HG03108 (cell line): ENCODE data around the gene PTCRA.
"Not testable (repeated sequence)": the region's sequence is repeated elsewhere in the genome, so short reads cannot be mapped to it uniquely, and the experiment has no call there.

Experiments
- ATAC-seq: cut with Tn5 transposase; IDR thresholded peaks from one replicate; pipeline ENCODE4 v1.9.1; 2021; ENCODE audit warnings: moderate library complexity; ENCODE audit not compliant: unreplicated experiment

Gene PTCRA

DNA sequence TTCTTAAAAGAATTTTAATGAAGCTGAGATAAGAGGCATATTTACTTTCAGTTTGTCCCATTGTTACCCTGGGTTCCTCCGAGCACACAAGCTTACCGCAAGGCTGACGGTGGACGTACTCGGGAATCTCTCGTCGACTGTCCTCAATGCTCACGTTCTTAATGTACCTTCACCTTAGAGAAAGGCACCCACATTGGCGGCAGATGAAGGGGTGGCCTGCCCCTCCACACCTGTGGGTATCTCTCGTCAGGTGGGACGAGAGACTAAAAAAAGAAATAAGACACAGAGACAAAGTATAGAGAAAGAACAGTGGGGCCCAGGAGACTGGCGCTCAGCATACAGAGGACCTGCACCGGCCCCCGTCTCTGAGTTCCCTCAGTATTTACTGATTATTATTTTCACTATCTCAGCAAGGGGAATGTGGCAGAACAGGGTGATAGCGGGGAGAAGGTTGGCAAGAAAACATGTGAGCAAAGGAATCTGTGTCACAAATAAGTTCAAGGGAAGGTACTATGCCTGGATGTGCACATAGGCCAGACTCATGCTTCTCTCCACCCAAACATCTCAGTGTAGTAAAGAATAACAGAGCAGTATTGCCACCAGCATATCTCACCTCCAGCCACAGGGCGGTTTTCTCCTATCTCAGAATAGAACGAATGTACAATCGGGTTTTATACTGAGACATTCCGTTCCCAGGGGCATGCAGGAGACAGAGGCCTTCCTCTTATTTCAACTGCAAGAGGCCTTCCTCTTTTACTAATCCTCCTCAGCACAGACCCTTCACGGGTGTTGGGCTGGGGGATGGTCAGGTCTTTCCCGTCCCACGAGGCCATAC lies 13.2 kb upstream of the PTCRA start:
- ATAC-seq, result not testable (repeated sequence)

DNA sequence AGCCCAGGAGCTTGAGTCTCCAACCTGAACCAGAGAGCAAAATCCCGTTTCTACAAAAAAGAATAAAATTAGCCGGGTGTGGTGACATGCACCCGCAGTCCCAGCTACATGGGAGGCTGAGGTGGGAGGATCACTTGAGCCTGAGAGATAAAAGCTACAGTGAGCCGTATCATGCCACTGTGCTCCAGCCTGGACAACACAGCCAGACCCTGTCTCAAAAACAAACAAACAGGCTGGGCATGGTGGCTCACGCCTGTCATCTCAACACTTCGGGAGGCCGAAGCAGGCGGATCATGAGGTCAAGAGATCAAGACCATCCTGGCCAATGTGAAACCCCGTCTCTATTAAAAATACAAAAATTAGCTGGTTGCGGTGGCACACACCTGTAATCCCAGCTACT lies 11.4 kb upstream of the PTCRA start:
- ATAC-seq, result no peak

DNA sequence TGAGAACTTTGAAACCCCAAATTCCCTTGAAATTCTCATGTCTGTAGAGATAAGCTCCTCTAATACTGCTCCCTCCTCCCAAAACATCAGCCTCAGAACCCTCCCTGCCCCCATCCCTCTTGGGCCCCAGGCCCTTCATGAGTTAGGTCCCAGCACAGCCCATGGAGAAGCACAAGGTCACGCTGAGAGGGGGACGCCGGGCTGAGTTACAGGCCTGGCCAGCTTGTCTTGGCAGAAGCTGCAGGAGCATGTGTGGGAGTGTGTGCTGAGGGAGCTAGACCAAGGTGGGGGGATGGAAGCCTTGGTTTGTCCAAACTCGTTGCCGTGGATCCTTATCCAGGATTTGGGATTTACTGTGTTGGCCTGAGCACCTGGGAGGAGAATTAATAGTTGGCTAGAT lies 8.5 kb upstream of the PTCRA start:
- ATAC-seq, result no peak

DNA sequence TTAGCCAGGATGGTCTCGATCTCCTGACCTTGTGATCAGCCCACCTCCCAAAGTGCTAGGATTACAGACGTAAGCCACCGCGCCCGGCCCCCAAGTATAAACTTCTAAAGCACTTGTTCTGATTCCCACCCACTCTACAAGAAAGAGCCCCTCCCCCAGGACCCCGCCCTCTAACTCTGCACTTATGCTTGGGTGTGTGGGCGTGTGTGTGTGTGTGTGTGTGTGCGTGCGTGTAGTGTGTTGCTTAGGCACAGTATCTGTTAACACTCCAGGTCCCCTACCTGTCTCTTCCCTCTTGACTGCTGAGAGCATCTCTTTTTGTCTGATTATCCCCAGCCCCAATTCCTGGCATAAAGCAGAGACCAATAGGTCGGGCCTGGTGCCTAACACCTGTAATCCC lies 6.0 kb upstream of the PTCRA start:
- ATAC-seq, result no peak

DNA sequence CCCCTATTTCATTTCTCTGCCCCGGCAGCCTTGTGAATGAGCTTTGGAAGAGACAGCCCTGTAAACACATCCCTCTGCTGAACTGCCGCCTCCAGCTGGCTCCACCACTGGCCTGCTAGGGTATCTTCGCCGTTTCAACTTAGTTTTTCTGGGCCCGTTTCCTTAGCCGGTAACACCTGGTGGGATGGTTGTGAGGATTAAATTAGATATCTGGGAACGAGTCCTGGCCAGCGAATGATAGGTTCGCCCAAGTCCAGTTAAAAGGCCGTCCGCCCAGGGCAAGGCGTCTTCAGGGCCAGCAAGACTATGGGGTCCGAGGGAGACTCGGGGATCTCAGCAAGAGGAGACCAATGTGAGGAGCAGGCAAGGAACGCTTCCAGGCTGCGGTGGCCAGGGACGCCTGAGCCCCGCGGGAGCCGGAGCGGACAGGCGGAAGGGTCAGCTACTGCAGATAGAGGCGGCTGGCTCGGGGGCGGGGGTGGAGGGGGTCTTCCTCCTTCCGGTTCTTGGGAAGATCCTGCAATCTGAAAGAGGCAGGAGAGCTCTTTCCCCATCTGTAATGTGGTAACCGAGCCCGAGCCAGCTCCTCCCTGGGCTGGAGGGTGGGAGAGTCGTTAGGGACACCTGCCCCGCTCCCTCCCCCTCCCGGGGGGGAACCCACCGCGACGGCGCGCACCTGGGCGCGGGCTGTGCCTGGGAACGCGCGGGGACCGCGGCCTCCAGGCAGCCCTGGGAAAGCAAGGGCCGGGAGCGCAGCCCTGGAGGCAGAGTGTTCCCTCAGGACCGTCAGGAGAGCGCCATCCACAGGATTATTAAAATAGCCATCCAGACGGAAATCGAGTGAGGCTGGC lies 4.5 kb upstream of the PTCRA start:
- ATAC-seq, result no peak

DNA sequence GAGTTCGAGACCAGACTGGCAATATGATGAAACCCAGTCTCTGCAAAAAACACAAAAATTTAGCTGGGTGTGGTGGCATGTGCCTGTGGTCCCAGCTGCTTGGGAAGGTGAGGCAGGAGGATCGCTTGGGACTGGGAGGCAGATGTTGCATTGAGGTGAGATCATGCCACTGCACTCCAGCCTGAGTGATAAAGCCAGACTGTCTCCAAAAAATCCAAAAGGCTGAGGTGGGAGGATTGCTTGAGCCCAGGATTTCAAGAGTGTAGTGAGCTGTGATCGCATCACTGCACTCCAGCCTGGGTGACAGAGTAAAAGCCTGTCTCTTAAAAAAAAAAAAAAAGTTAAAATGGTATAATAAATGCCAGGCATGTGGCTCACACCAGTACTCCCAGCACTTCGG lies 1.3 kb upstream of the PTCRA start:
- no peak for ATAC-seq

DNA sequence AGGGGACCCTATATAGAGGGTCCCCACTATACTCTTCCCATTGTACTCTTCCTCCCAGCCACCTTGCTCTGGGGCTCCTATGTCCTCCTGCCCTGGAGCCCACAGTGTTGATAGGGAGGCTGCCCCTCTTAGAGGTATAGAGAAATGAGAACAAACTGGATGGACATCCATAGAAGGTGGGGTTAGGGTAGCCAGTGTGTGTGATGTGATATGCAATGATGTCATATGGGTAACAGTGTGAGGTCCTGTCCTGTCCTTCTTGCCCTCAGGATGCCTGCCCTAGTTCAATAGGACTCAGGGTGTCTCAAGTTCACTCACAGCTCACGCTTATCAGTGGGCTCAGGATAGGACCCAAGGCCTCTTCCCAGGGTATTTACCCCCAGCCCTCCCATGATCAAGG lies 435 bp downstream of the PTCRA start:
- ATAC-seq, result no peak

DNA sequence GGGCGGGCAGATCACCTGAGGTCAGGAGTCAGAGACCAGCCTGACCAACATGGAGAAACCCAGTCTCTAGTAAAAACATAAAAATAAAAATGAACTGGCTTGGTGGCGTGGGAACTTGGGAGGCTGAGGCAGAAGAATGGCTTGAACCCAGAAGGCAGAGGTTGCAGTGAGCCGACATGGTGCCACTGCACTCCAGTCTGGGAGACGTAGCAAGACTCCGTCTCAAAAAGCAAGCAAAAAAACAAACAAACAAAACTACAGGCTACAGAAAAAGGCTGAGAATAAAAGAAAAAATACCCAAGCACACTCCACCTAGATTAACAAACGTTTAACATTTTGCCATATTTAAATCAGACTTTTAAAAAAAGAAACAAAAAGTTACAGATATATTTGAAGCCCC lies 5.9 kb downstream of the PTCRA start:
- ATAC-seq, result no peak

DNA sequence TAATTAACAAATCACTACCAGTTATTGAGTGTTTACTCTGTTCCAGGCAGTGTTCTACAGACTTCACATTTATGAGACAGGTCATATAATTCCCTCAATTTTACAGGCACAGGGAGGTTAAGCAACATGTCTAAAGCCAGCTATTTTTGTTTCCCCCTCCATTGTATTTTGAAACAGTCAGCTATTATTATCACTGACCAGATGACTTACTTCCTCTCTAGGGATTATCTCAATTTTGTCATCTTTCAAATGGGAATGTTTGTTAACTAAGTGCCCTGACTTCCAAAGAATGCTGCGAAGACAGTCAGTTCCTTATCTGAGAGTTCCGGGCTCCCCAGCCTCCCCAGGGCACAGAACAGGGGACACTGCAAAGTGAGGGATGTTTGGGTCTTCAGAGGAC lies 7.8 kb downstream of the PTCRA start:
- ATAC-seq, result no peak

DNA sequence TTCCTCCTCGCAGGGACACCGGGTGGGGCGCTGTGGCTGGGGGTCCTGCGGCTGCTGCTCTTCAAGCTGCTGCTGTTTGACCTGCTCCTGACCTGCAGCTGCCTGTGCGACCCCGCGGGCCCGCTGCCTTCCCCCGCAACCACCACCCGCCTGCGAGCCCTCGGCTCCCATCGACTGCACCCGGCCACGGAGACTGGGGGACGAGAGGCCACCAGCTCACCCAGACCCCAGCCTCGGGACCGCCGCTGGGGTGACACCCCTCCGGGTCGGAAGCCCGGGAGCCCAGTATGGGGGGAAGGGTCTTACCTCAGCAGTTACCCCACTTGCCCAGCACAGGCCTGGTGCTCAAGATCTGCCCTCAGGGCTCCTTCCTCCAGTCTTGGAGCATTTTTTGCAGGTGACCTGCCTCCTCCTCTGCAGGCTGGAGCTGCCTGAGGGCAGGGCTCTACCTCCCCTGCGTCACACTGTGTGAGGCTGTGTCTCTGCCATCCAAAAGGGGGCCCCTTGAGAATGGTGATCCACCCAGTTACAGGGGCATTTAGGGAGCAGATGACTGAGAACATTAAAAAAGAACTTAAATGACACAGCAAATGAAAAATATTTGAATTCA lies 9.5 kb downstream of the PTCRA start:
- no peak for ATAC-seq

DNA sequence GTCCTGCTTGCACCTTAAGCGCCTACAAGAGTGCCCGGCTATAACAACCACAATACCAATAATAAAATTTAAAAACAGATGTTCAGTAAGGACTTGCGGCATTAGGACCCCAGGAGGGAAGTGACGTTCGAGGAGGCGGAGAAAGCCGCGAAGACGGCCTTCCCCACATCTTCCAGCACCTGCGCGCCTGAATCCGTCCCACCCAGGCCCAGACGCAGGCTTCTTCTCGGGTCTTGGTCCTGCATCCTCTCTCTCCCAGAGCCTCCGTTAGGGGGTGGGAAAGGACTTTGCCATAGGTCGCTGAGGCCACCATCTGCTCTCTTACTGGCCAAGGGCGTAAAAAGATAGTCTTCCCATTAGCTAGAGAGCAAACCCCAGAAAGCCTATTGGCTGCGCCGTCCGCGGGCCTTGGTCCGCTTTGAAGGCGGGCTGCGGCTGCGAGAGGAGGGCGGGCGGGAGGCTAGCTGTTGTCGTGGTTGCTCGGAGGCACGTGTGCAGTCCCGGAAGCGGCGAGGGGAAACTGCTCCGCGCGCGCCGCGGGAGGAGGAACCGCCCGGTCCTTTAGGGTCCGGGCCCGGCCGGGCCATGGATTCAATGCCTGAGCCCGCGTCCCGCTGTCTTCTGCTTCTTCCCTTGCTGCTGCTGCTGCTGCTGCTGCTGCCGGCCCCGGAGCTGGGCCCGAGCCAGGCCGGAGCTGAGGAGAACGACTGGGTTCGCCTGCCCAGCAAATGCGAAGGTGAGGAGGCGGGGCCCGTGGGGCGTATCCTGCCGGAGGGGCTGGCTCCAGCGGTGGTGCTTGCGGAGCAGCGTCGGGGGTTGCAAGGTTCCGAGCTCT lies 13.3 kb downstream of the PTCRA start, which contains the start of gene CNPY3:
CNPY3 (plus strand) TSS at position 495 of the 835 bp plus-strand sequence; CDS start at position 586, 91 bp downstream.
- peak; percentile 74 for ATAC-seq

DNA sequence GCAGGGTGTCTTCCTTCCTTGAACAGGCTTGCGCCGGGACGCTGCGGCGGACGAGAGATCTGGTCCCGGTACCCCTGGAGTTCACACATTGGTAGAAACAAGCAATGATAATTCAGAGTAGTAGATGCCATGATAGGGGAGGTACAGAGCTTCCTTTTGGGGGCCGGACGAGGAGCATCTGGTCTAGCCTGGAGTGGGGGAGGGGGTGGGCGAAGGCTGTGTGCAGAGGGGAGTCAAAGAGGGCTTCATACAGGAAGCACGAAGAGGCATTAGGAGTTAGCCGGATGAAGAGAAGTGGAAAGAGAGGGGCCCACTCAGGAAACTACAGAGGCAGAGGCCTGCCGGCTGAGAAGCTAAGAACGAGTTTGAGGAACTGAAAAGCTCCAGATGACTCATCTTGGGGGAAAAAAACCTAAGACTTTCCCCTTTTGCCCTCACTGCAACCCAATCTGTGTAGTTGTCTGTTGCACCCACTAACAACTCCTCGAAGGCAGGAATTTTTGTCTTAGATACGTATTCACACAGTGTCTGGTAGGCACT lies 14.0 kb downstream of the PTCRA start:
- ATAC-seq, result peak; percentile 38

DNA sequence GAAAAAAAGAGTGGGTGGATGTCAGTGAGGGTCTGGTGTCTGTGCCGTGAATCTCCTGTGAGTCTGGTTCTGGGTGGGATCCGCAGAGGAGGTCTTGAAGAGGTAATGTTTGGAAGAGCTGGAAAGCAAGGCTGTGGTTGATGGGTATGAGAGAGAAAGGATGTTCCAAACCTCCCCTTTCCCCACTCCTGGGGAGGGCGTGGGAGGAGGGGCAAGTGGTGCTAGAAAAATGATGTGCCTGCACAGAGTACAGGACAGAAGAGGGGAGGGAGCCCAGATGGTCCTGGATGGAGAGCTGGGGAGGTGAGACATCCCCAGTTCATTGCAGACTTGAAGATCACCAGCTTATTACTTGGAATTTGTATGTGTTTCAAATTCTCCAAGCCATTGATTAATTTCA lies 16.6 kb downstream of the PTCRA start:
- no peak for ATAC-seq

DNA sequence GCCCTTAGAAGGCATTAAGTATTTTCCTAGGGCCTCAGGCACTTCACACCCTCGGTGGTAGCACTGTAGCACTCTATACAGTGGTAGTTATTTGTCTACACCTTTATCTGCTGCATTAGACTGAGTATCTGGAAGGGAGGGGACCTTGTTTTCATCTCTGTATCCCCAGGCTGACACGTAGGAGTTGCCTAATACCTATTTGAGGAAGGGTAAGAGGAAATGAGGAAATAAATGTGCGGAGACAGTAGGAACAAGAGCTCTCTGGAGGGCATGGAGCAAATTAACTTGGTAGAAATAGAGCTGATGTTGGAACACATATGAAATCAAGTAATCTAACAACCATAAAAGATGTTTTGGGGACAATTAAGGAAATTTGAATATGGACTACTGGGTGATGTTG lies 17.4 kb downstream of the PTCRA start:
- no peak for ATAC-seq

DNA sequence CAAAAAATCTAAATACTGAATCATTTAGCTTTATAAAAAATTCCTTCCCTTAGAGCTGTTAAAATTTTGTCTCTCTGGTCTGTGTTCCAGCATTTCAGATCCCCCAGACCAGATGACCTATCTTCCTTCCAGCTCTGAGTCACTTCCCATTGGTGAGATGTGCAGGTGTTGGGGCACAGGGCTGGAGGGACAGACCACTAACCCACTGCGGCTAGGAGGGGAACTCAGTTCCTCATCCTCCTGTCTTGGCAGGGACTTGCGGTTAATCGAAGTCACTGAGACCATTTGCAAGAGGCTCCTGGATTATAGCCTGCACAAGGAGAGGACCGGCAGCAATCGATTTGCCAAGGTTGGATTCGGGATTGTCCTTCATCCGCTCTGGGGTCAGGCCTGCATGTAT lies 19.5 kb downstream of the PTCRA start:
- no peak for ATAC-seq

DNA sequence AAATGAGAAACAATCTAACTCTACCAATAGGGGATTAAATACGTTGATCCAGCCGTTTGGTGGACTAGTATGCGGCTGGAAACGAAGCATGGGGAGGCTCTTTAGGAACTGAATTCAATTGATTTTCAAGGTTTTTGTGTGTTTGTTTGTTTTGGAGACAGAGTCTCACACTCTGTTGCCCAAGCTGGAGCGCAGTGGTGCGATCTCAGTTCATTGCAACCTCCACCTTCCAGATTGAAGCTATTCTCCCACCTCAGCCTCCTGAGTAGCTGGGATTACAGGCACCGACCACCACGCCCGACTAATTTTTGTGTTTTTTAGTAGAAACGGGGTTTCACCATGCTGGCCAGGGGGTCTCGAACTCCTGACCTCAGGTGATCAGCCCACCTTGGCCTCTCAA lies 20.5 kb downstream of the PTCRA start:
- no peak for ATAC-seq

DNA sequence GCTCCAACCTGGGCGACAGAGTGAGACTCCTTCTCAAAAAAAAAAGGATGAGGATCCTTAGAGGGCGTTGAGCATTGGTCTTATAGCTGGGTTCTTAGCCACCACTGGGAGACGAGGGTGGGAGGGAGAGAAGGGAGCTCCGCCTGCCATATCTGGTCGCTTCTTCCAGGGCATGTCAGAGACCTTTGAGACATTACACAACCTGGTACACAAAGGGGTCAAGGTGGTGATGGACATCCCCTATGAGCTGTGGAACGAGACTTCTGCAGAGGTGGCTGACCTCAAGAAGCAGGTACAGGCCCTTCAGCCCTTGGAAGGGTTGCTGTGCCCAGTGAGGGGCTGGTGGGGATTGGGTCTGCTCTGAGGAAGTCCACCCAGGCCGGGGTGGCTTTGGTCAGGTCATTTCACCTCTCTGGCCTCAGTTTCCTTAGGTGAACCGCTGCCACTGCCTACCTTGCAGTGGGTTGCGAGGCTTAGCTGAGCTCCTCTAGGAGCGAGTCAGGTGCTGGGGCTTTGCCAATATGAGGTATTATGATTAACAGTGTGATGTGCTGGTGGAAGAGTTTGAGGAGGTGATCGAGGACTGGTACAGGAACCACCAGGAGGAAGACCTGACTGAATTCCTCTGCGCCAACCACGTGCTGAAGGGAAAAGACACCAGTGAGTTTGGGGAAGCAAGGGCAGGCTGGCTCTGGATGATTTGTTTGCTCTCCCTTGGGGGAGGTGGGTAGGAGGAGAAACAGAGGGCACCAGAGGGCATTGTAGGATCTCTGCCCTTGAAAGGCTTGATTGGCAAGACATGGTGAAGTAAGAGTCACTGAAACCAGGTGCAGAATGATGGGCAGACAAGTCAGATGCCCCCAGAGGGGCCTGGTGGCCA lies 21.9 kb downstream of the PTCRA start:
- no peak for ATAC-seq

DNA sequence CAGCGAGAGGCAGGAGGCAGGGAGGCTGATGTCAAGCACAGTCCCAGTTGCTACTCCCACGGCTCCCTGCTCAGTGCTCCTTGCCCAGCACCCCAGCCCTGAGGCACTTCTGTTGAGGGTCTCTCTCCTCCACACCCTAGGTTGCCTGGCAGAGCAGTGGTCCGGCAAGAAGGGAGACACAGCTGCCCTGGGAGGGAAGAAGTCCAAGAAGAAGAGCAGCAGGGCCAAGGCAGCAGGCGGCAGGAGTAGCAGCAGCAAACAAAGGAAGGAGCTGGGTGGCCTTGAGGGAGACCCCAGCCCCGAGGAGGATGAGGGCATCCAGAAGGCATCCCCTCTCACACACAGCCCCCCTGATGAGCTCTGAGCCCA lies 22.6 kb downstream of the PTCRA start:
- no peak for ATAC-seq

DNA sequence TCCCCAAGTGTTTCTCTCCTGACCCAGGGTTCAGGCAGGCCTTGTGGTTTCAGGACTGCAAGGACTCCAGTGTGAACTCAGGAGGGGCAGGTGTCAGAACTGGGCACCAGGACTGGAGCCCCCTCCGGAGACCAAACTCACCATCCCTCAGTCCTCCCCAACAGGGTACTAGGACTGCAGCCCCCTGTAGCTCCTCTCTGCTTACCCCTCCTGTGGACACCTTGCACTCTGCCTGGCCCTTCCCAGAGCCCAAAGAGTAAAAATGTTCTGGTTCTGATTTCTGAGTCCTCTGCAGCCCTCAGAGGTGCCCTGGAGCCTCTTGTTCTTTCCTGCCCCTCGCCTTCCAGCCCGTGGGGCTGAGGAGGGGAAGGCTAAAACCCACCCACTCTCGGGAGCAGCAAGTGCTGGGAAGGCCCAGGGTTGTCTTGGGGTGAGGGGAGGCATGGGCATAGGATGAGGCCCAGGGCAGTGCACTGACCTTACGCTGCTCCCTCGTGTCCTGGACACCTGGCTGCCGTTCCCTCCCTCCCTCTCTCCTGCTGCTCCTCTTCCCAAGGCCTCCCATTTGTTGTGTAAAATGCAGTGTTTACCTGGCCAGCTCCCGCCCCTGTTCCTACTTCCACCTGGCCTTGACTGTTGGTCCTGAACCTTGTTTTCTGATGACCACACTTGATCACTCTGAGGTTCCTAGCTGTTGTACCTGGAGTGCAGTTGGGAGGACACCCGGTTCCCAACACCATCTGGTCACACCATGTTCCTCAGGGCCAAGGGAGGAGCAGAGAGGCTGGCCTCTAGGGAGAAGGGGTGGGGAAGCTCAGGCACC lies 23.3 kb downstream of the PTCRA start:
- ATAC-seq, result no peak
